VCaP (cell line): ENCODE measurements around the gene SORL1.

Source experiments
- H3K27ac ChIP-seq: fragments of 450-650 bp; 2 replicates; pipeline ENCODE4 v1.5.1; 2017
- CTCF ChIP-seq: fragments of 450-650 bp; conservative IDR thresholded peaks from 2 replicates; pipeline ENCODE4 v1.5.1; 2017; ENCODE audit warnings: mild to moderate bottlenecking, moderate library complexity

SORL1 gene

GRCh38 chr11:121552644-121553043, 100.5 kb downstream of the SORL1 start:
- no peak for TF ChIP-seq CTCF
- H3K27ac ChIP-seq, result no peak overlapping the region

GRCh38 chr11:121553389-121553788, 101.3 kb downstream of the SORL1 start:
- no peak overlapping the region for H3K27ac ChIP-seq
- TF ChIP-seq CTCF, result no peak

- no peak for TF ChIP-seq CTCF
Observed at GRCh38 chr11:121553806-121554205, 101.7 kb downstream of the SORL1 start.

GRCh38 chr11:121554552-121554951, 102.4 kb downstream of the SORL1 start:
- TF ChIP-seq CTCF, result no peak

More at GRCh38 chr11:121553806-121554205, 101.7 kb downstream of the SORL1 start:
- H3K27ac ChIP-seq, result no peak overlapping the region

GRCh38 chr11:121555121-121555520, 103.0 kb downstream of the SORL1 start:
- H3K27ac ChIP-seq, result no peak overlapping the region
- no peak for TF ChIP-seq CTCF

More at GRCh38 chr11:121554552-121554951, 102.4 kb downstream of the SORL1 start:
- no peak overlapping the region for H3K27ac ChIP-seq

GRCh38 chr11:121556937-121557336, 104.8 kb downstream of the SORL1 start:
- no peak overlapping the region for H3K27ac ChIP-seq
- no peak for TF ChIP-seq CTCF

GRCh38 chr11:121557348-121557747, 105.2 kb downstream of the SORL1 start:
- H3K27ac ChIP-seq, result no peak overlapping the region
- no peak for TF ChIP-seq CTCF
